ENCODE measurements around the gene CALN1.

CALN1 gene

GRCh38 chr7:72430531-72430930 lies 18.4 kb upstream of the CALN1 start:
- H3K4me3 ChIP-seq (ENCODE audit: low read length): no peak overlapping the region
- no peak for TF ChIP-seq ZNF274 (IDR thresholded peaks at IDR 0.05; ENCODE audit: low read depth, low read length)

- TF ChIP-seq ZNF274 (IDR thresholded peaks at IDR 0.05; ENCODE audit: low read depth, low read length): no peak
- H3K4me3 ChIP-seq (ENCODE audit: low read length): no peak overlapping the region
These were observed 17.2 kb upstream of the CALN1 start for GRCh38 chr7:72429316-72429715.

GRCh38 chr7:72416846-72417245 lies 4.7 kb upstream of the CALN1 start:
- H3K4me3 ChIP-seq (ENCODE audit: low read length): no peak overlapping the region
- TF ChIP-seq ZNF274 (IDR thresholded peaks at IDR 0.05; ENCODE audit: low read depth, low read length): no peak

GRCh38 chr7:72415586-72415985 lies 3.4 kb upstream of the CALN1 start:
- TF ChIP-seq ZNF274 (IDR thresholded peaks at IDR 0.05; ENCODE audit: low read depth, low read length): no peak
- H3K4me3 ChIP-seq (ENCODE audit: low read length): no peak overlapping the region

GRCh38 chr7:72413886-72414285 lies 1.7 kb upstream of the CALN1 start:
- H3K4me3 ChIP-seq (ENCODE audit: low read length): no peak overlapping the region
- no peak for TF ChIP-seq ZNF274 (IDR thresholded peaks at IDR 0.05; ENCODE audit: low read depth, low read length)

GRCh38 chr7:72413290-72413689 lies 1.2 kb upstream of the CALN1 start:
- TF ChIP-seq ZNF274 (IDR thresholded peaks at IDR 0.05; ENCODE audit: low read depth, low read length): no peak
- no peak overlapping the region for H3K4me3 ChIP-seq (ENCODE audit: low read length)

GRCh38 chr7:72411419-72411818 lies 719 bp downstream of the CALN1 start:
- TF ChIP-seq ZNF274 (IDR thresholded peaks at IDR 0.05; ENCODE audit: low read depth, low read length): no peak
- H3K4me3 ChIP-seq (ENCODE audit: low read length): no peak overlapping the region

- no peak overlapping the region for H3K4me3 ChIP-seq (ENCODE audit: low read length)
- no peak for TF ChIP-seq ZNF274 (IDR thresholded peaks at IDR 0.05; ENCODE audit: low read depth, low read length)
These were observed 2.5 kb downstream of the CALN1 start for GRCh38 chr7:72409638-72410015.

GRCh38 chr7:72408966-72409637 lies 3.0 kb downstream of the CALN1 start:
- no peak overlapping the region for H3K4me3 ChIP-seq (ENCODE audit: low read length)
- TF ChIP-seq ZNF274 (IDR thresholded peaks at IDR 0.05; ENCODE audit: low read depth, low read length): no peak

GRCh38 chr7:72406820-72407403 lies 5.2 kb downstream of the CALN1 start:
- no peak overlapping the region for H3K4me3 ChIP-seq (ENCODE audit: low read length)
- TF ChIP-seq ZNF274 (IDR thresholded peaks at IDR 0.05; ENCODE audit: low read depth, low read length): no peak

GRCh38 chr7:72405871-72406270 lies 6.3 kb downstream of the CALN1 start:
- TF ChIP-seq ZNF274 (IDR thresholded peaks at IDR 0.05; ENCODE audit: low read depth, low read length): no peak

GRCh38 chr7:72405418-72405817 lies 6.7 kb downstream of the CALN1 start:
- TF ChIP-seq ZNF274 (IDR thresholded peaks at IDR 0.05; ENCODE audit: low read depth, low read length): no peak
- H3K4me3 ChIP-seq (ENCODE audit: low read length): no peak overlapping the region

More at GRCh38 chr7:72405871-72406270, 6.3 kb downstream of the CALN1 start:
- H3K4me3 ChIP-seq (ENCODE audit: low read length): no peak overlapping the region

GRCh38 chr7:72404743-72405142 lies 7.4 kb downstream of the CALN1 start:
- TF ChIP-seq ZNF274 (IDR thresholded peaks at IDR 0.05; ENCODE audit: low read depth, low read length): no peak
- no peak overlapping the region for H3K4me3 ChIP-seq (ENCODE audit: low read length)

- no peak for TF ChIP-seq ZNF274 (IDR thresholded peaks at IDR 0.05; ENCODE audit: low read depth, low read length)
- H3K4me3 ChIP-seq (ENCODE audit: low read length): no peak overlapping the region
These were observed 8.6 kb downstream of the CALN1 start for GRCh38 chr7:72403458-72404076.

GRCh38 chr7:72394016-72394415 lies 18.1 kb downstream of the CALN1 start:
- no peak overlapping the region for H3K4me3 ChIP-seq (ENCODE audit: low read length)
- no peak for TF ChIP-seq ZNF274 (IDR thresholded peaks at IDR 0.05; ENCODE audit: low read depth, low read length)
